ENCODE data around the gene SND1. TPM values are rescaled to one million over a fixed set of nuclear protein-coding genes. Genes with fewer than 3 reads are reported as not detected.

SND1 gene
- total and polyA plus RNA-seq, 5 donors from 2014 or later, result 84.4 to 121 (median 86.9) TPM

DNA sequence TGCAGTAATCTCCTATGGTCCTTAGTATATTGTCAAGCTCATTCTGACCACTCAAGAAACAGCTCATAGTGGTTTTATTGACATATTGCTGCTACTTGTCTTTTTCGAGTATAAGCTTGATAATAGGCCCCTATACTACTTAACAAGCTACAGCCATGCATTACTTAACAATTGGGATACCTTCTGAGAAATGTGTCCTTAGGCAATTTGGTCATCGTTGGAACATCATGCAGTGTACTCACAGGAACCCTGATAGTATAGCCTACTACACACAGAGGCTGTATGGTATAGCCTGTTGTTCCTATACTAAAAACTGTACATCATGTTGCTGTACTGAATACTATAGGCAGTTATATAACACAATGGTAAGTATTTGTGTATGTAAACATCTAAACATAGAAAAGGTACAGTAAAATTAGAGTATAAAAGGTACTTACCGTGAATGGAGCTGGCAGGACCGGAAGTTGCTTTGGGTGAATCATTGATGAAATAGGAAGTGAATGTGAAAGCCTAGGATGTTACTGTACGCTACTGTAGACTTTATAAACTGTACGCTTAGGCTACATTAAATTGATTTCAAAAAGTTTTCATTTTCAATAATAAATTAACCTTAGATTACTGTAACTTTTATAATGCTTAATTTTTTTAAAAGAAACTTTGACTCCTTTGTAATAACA lies 218.4 kb downstream of the SND1 start:
- no peaks in the 10 kb centered on the region for H3K9me3 Mint-ChIP-seq
- H3K9me3 ChIP-seq (ENCODE audit: control insufficient read depth in 2 of 2, low read length in 2 of 2), result no peaks in the 10 kb centered on the region
- peaks cover 20% of the 10 kb centered on the region for H3K36me3 Mint-ChIP-seq
- no peak for DNase-seq
- no peak for ATAC-seq (ENCODE audit: low read depth in 2 of 2)
- H3K27ac Mint-ChIP-seq, result no peak overlapping the region
- no peaks in the 10 kb centered on the region for H3K36me3 ChIP-seq (ENCODE audit: control insufficient read depth, insufficient read depth, low read length)
- no peaks in the 10 kb centered on the region for H3K4me1 ChIP-seq (ENCODE audit: control insufficient read depth, insufficient read depth, low read length, poor library complexity, severe bottlenecking)
- H3K27me3 ChIP-seq (ENCODE audit: control insufficient read depth, insufficient read depth, low read length), result no peaks in the 10 kb centered on the region
- peaks cover 13 to 29% (median 21%) of the 10 kb centered on the region in 4 donors for H3K4me1 Mint-ChIP-seq
- no peaks in the 10 kb centered on the region for H3K27me3 Mint-ChIP-seq
- H3K4me3 ChIP-seq (ENCODE audit: low read depth, low read length), result no peak overlapping the region
- H3K4me3 Mint-ChIP-seq, result no peak overlapping the region
- no peak overlapping the region for H3K27ac ChIP-seq (ENCODE audit: insufficient read depth, low read length, poor library complexity, severe bottlenecking)

DNA sequence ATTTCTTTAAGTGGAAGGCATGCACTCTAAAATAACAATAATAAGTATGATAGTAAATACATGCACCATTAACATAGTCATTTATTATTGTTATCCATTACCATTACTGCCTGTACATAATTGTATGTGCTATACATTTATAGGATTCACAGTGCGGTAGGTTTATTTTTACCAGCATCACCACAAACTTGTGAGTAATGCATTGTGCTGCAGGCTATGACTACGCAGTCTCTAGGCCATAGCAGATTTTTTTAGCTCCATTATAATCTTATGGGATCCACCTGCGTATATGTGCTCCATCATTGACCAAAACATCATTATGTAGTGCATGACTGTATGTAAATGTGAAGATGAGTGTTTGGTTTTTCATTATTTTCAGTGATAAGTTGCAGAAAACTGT lies 219.2 kb downstream of the SND1 start:
- Mint-ChIP-seq H3K9me3 (no peaks in the 10 kb centered on the region), H3K4me1 (peaks cover 15 to 29% (median 21%) of the 10 kb centered on the region in 4 donors), H3K27me3 (no peaks in the 10 kb centered on the region), H3K27ac (peak overlapping the region in 1 of 3 donors; percentile 23), H3K36me3 (peaks cover 20% of the 10 kb centered on the region), H3K4me3 (no peak overlapping the region)
- H3K27ac ChIP-seq (ENCODE audit: insufficient read depth, low read length, poor library complexity, severe bottlenecking), result no peak overlapping the region
- DNase-seq, result no peak
- no peaks in the 10 kb centered on the region for H3K36me3 ChIP-seq (ENCODE audit: control insufficient read depth, insufficient read depth, low read length)
- H3K27me3 ChIP-seq (ENCODE audit: control insufficient read depth, insufficient read depth, low read length), result no peaks in the 10 kb centered on the region
- no peaks in the 10 kb centered on the region for H3K9me3 ChIP-seq (ENCODE audit: control insufficient read depth in 2 of 2, low read length in 2 of 2)
- no peak for ATAC-seq (ENCODE audit: low read depth in 2 of 2)
- no peak overlapping the region for H3K4me3 ChIP-seq (ENCODE audit: low read depth, low read length)
- no peaks in the 10 kb centered on the region for H3K4me1 ChIP-seq (ENCODE audit: control insufficient read depth, insufficient read depth, low read length, poor library complexity, severe bottlenecking)

DNA sequence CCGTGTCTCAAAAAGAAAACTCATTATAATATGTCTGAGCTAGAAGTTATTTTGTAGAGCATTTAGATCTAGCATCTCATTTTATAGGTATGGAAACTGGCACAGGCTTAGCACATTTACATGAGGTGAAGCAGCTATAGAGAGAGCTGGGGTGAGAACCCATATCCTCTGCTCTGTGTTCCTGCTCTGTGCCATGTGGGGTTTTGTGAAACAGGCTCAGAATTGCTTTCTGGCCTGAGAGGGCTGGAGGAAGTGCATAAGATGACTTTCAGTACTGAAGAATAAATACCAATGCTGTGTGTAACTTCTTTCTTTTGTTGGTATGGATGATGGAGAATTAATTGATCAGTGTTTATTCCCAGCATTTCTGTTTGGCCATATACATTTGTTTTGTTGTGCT lies 220.1 kb downstream of the SND1 start:
- Histone ChIP-seq H3K27ac (ENCODE audit: insufficient read depth, low read length, poor library complexity, severe bottlenecking) (no peak overlapping the region), H3K9me3 (ENCODE audit: control insufficient read depth in 2 of 2, low read length in 2 of 2) (no peaks in the 10 kb centered on the region), H3K4me1 (ENCODE audit: control insufficient read depth, insufficient read depth, low read length, poor library complexity, severe bottlenecking) (no peaks in the 10 kb centered on the region), H3K27me3 (ENCODE audit: control insufficient read depth, insufficient read depth, low read length) (no peaks in the 10 kb centered on the region), H3K4me3 (ENCODE audit: low read depth, low read length) (no peak overlapping the region), H3K36me3 (ENCODE audit: control insufficient read depth, insufficient read depth, low read length) (no peaks in the 10 kb centered on the region)
- no peak overlapping the region for H3K4me3 Mint-ChIP-seq
- peaks cover 13% of the 10 kb centered on the region for H3K36me3 Mint-ChIP-seq
- H3K27ac Mint-ChIP-seq, result no peak overlapping the region
- DNase-seq, result no peak
- ATAC-seq (ENCODE audit: low read depth in 2 of 2), result no peak
- no peaks in the 10 kb centered on the region for H3K27me3 Mint-ChIP-seq
- H3K9me3 Mint-ChIP-seq, result no peaks in the 10 kb centered on the region
- H3K4me1 Mint-ChIP-seq, result peaks cover 8 to 29% (median 15%) of the 10 kb centered on the region in 4 donors

DNA sequence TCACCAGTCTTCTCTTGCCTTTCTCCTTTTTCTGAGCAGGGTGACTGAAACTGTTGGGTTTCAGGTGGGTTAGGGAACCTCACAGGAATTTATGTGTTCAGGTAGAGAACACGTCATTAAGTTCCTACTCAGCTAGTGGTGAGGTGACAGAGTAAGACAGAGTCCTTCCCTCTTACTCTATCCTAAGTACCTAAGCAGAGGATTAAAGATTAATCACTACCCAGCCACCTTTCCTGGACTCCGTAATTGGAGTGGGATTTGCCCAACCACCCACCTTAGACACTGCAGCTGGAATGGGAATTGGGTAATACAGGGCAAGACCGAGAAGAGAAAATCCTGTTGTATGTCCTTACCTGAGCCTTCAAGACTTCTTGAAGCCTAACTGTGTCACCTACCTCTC lies 221.2 kb downstream of the SND1 start:
- no peaks in the 10 kb centered on the region for H3K36me3 ChIP-seq (ENCODE audit: control insufficient read depth, insufficient read depth, low read length)
- ATAC-seq (ENCODE audit: low read depth in 2 of 2) (no peak), DNase-seq (no peak)
- no peak overlapping the region for H3K4me3 ChIP-seq (ENCODE audit: low read depth, low read length)
- H3K4me3 Mint-ChIP-seq, result no peak overlapping the region
- no peaks in the 10 kb centered on the region for H3K9me3 Mint-ChIP-seq
- no peaks in the 10 kb centered on the region for H3K4me1 ChIP-seq (ENCODE audit: control insufficient read depth, insufficient read depth, low read length, poor library complexity, severe bottlenecking)
- H3K4me1 Mint-ChIP-seq, result peaks cover 7 to 27% (median 15%) of the 10 kb centered on the region in 4 donors
- no peaks in the 10 kb centered on the region for H3K27me3 ChIP-seq (ENCODE audit: control insufficient read depth, insufficient read depth, low read length)
- peaks cover 12% of the 10 kb centered on the region for H3K36me3 Mint-ChIP-seq
- no peaks in the 10 kb centered on the region for H3K9me3 ChIP-seq (ENCODE audit: control insufficient read depth in 2 of 2, low read length in 2 of 2)
- H3K27ac Mint-ChIP-seq, result no peak overlapping the region
- H3K27me3 Mint-ChIP-seq, result no peaks in the 10 kb centered on the region
- H3K27ac ChIP-seq (ENCODE audit: insufficient read depth, low read length, poor library complexity, severe bottlenecking), result no peak overlapping the region

DNA sequence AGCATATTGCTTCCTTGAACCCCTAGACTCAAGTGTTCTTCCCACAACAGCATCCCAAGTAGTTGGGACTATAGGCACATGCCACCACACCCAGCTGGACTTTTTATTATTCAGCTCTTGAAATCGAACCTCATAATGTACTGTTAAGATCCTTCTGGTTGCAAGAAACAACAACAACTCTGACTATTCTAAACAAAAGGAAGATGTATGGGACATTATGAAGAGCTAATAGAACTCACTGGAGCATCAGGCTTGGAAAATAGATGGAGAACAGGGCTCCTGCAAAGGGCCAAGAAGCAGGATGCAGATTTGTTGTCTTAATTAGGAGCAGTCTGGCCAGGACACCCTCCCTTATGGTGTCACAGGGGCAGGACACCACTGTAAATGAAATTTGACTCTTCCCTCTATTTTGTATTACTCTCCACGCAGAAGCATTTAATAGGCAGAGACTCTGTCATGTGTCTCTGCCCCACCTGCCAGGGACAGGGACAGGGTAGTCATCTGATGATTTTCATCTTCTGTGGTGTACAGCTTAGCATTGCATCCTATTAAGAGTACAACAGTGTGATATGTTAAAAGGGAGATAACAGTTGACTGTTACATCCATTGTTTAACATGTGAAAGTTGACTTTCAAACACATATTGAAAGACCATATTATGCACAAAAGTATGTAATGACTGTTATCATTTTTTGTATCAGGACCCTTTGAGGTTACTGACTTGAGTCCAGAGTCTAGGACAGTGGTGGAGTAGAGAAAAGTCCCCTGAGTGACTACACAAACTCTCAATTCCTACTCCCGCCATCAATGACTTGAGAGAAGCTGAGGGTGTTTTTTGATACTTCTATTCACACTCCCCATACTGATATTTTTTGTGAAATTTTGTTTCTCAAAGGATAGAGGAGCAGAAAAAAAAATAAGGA lies 222.0 kb downstream of the SND1 start:
- no peak for ATAC-seq (ENCODE audit: low read depth in 2 of 2)

DNA sequence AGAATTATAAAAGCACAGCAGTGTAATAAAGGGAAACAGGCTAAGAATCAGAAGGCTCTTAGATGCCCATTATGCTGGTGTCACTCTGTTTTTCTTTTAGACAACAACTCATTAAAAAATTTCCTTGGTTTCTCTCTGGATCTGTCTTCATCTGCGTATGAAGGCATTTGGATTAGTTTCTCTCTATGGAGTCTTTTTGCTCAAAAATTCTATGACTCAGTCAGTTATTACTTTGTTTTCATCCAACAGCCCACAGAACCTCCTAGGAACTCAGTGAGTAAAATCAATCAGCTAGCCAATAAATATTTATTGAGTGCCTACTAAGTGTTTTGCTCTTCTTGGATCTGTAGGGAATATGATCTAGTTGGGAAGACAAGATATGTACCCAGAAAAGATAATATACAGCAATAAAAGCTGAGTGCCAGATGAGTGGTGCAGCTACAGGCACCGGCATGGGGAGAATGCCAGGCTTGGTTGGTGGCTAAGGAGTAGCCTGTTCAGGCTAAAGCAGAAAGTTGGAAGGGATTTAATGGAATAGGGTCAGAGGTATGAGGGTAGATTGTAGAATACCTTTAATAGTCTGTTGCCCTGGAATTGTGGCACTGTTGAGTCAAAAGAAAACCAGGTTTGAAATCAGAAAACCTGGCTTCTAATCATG lies 223.1 kb downstream of the SND1 start:
- Histone ChIP-seq H3K4me1 (ENCODE audit: control insufficient read depth, insufficient read depth, low read length, poor library complexity, severe bottlenecking) (no peaks in the 10 kb centered on the region), H3K9me3 (ENCODE audit: control insufficient read depth in 2 of 2, low read length in 2 of 2) (no peaks in the 10 kb centered on the region), H3K4me3 (ENCODE audit: low read depth, low read length) (no peak overlapping the region), H3K27me3 (ENCODE audit: control insufficient read depth, insufficient read depth, low read length) (no peaks in the 10 kb centered on the region), H3K27ac (ENCODE audit: insufficient read depth, low read length, poor library complexity, severe bottlenecking) (no peak overlapping the region), H3K36me3 (ENCODE audit: control insufficient read depth, insufficient read depth, low read length) (no peaks in the 10 kb centered on the region)
- Mint-ChIP-seq H3K36me3 (peaks cover 3% of the 10 kb centered on the region), H3K4me1 (peaks cover 0 to 25% (median 11%) of the 10 kb centered on the region in 4 donors), H3K9me3 (no peaks in the 10 kb centered on the region), H3K27ac (no peak overlapping the region), H3K4me3 (no peak overlapping the region), H3K27me3 (no peaks in the 10 kb centered on the region)
- DNase-seq (no peak), ATAC-seq (ENCODE audit: low read depth in 2 of 2) (no peak)

More for the DNA sequence above, 222.0 kb downstream of the SND1 start:
- Histone ChIP-seq H3K4me1 (ENCODE audit: control insufficient read depth, insufficient read depth, low read length, poor library complexity, severe bottlenecking) (no peaks in the 10 kb centered on the region), H3K36me3 (ENCODE audit: control insufficient read depth, insufficient read depth, low read length) (no peaks in the 10 kb centered on the region), H3K27ac (ENCODE audit: insufficient read depth, low read length, poor library complexity, severe bottlenecking) (no peak overlapping the region), H3K4me3 (ENCODE audit: low read depth, low read length) (no peak overlapping the region), H3K27me3 (ENCODE audit: control insufficient read depth, insufficient read depth, low read length) (no peaks in the 10 kb centered on the region), H3K9me3 (ENCODE audit: control insufficient read depth in 2 of 2, low read length in 2 of 2) (no peaks in the 10 kb centered on the region)
- Mint-ChIP-seq H3K36me3 (peaks cover 9% of the 10 kb centered on the region), H3K27me3 (no peaks in the 10 kb centered on the region), H3K27ac (no peak overlapping the region), H3K4me1 (peaks cover 6 to 27% (median 14%) of the 10 kb centered on the region in 4 donors), H3K9me3 (no peaks in the 10 kb centered on the region), H3K4me3 (no peak overlapping the region)
- DNase-seq, result no peak

DNA sequence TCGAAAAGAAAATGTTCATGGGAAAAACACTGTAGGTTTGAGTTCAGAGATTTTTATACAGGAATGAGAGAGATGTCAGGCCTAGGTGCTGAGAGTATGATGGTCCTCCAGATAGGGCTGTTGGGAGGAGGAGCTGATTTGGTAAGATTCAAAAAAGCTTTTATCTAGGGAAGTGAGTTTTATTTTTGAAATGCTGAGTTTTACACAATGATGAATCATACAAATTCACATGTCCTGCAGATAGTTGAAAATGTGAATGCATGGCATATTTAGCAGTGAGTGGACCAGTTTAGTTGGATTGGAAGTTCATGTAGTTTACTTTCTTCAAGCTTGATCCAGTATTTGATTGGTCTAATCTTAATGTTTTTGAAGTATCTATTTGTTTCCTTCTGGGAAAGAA lies 224.4 kb downstream of the SND1 start:
- Mint-ChIP-seq H3K27ac (no peak overlapping the region), H3K4me1 (peaks cover 0 to 29% (median 14%) of the 10 kb centered on the region in 4 donors), H3K36me3 (peaks cover 3% of the 10 kb centered on the region), H3K27me3 (no peaks in the 10 kb centered on the region), H3K4me3 (no peak overlapping the region), H3K9me3 (no peaks in the 10 kb centered on the region)
- Histone ChIP-seq H3K9me3 (ENCODE audit: control insufficient read depth in 2 of 2, low read length in 2 of 2) (no peaks in the 10 kb centered on the region), H3K36me3 (ENCODE audit: control insufficient read depth, insufficient read depth, low read length) (no peaks in the 10 kb centered on the region), H3K27ac (ENCODE audit: insufficient read depth, low read length, poor library complexity, severe bottlenecking) (no peak overlapping the region), H3K4me1 (ENCODE audit: control insufficient read depth, insufficient read depth, low read length, poor library complexity, severe bottlenecking) (no peaks in the 10 kb centered on the region), H3K27me3 (ENCODE audit: control insufficient read depth, insufficient read depth, low read length) (no peaks in the 10 kb centered on the region), H3K4me3 (ENCODE audit: low read depth, low read length) (no peak overlapping the region)
- no peak for ATAC-seq (ENCODE audit: low read depth in 2 of 2)
- no peak for DNase-seq
